Superior temporal gyrus (tissue), 1 donor: ENCODE results near the gene FGF8.
A peak's percentile ranks its signal among the peaks of the same experiment; 100 is the strongest.

Experiments
- DNase-seq: peaks from one replicate; pipeline ENCODE4 v3.0.0-alpha.2; 2016; ENCODE audit errors: extremely low spot score

FGF8 gene

GRCh38 chr10:101781984-101782810, 6.3 kb upstream of the FGF8 start:
- no peak for DNase-seq

GRCh38 chr10:101781655-101781983, 5.7 kb upstream of the FGF8 start:
- no peak for DNase-seq

- DNase-seq = peak; percentile 78
Measured at GRCh38 chr10:101780818-101781654, 5.1 kb upstream of the FGF8 start.

GRCh38 chr10:101780187-101780817, 4.4 kb upstream of the FGF8 start:
- no peak for DNase-seq

- peak; percentile 77 for DNase-seq
Measured at GRCh38 chr10:101779544-101780186, 3.8 kb upstream of the FGF8 start.

GRCh38 chr10:101778781-101779543, 3.0 kb upstream of the FGF8 start:
- DNase-seq = peak; percentile 4

GRCh38 chr10:101778151-101778780, 2.4 kb upstream of the FGF8 start:
- peak; percentile 1 for DNase-seq

GRCh38 chr10:101777619-101778145, 1.8 kb upstream of the FGF8 start:
- peak; percentile 3 for DNase-seq

GRCh38 chr10:101776161-101776817, 375 bp upstream of the FGF8 start:
- no peak for DNase-seq

- DNase-seq = no peak
Measured at GRCh38 chr10:101774589-101775272, 1.2 kb downstream of the FGF8 start.

GRCh38 chr10:101773923-101774588, 1.9 kb downstream of the FGF8 start:
- DNase-seq = no peak

- peak; percentile 2 for DNase-seq
Measured at GRCh38 chr10:101772895-101773761, 2.8 kb downstream of the FGF8 start.

- DNase-seq = peak; percentile 5
Measured at GRCh38 chr10:101772017-101772894, 3.7 kb downstream of the FGF8 start.

GRCh38 chr10:101771380-101771779, 4.5 kb downstream of the FGF8 start:
- no peak for DNase-seq

GRCh38 chr10:101770331-101771215, 5.3 kb downstream of the FGF8 start:
- no peak for DNase-seq
